Retinal pigment epithelial cell (primary cell): ENCODE measurements around the gene SYNM.

Experiments
- DNase-seq: peaks from one replicate; pipeline ENCODE4 v3.0.0-alpha.2; 2010; ENCODE audit warnings: low read depth
- H3K4me3 ChIP-seq: 2 replicates; pipeline ENCODE4 v1.5.1; 2011; ENCODE audit warnings: mild to moderate bottlenecking, low read length, control low read depth, moderate library complexity
- CTCF ChIP-seq: conservative IDR thresholded peaks from 2 replicates; pipeline ENCODE4 v1.5.1; 2011; ENCODE audit warnings: low read depth, low read length, control low read depth, inconsistent platforms

SYNM gene

GRCh38 chr15:99121207-99121606 is 16.3 kb downstream of the SYNM start:
- H3K4me3 ChIP-seq, result no peak overlapping the region
- TF ChIP-seq CTCF, result no peak
- DNase-seq, result no peak

- H3K4me3 ChIP-seq, result no peak overlapping the region
- no peak for DNase-seq
- TF ChIP-seq CTCF, result no peak
These were observed 17.0 kb downstream of the SYNM start for GRCh38 chr15:99121691-99122410.

GRCh38 chr15:99122831-99123712 is 18.2 kb downstream of the SYNM start:
- H3K4me3 ChIP-seq, result peak overlapping the region; percentile 34
- DNase-seq, result no peak
- TF ChIP-seq CTCF, result no peak

GRCh38 chr15:99123713-99124451 is 19.0 kb downstream of the SYNM start:
- no peak for TF ChIP-seq CTCF
- DNase-seq, result peak; percentile 99
- H3K4me3 ChIP-seq, result peak overlapping the region; percentile 34

- H3K4me3 ChIP-seq, result no peak overlapping the region
- no peak for DNase-seq
- TF ChIP-seq CTCF, result no peak
These were observed 19.8 kb downstream of the SYNM start for GRCh38 chr15:99124641-99125040.

GRCh38 chr15:99125061-99125891 is 20.4 kb downstream of the SYNM start:
- no peak for TF ChIP-seq CTCF
- no peak for DNase-seq
- H3K4me3 ChIP-seq, result no peak overlapping the region
